Inferior parietal cortex (tissue), 1 donor: Measurements from ENCODE around the gene BMP5.

Source experiments
- DNase-seq: peaks from one replicate; pipeline ENCODE4 v3.0.0-alpha.2; 2016; ENCODE audit errors: extremely low spot score

BMP5 gene

DNA sequence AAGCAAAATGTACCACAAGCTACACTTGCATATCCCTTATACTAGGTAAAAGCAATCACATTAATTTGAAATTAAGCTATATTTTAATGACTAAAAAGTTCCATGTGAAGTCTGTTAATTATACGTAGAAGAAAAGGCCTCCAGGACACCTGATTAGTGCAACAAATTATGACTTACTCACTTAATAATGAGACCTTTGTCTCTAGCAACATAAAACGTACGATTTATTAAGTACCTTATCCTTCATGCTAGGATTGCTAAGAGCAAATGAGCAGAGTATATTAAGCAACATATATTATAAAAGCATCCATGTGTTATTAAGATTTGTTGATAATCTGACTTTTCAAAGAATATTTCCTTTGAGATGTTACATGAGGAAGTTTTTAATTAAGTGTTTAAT is 2.5 kb downstream of the BMP5 start:
- DNase-seq, result no peak

- DNase-seq, result no peak
Observed at GRCh38 chr6:55870181-55870813, 5.1 kb downstream of the BMP5 start.

DNA sequence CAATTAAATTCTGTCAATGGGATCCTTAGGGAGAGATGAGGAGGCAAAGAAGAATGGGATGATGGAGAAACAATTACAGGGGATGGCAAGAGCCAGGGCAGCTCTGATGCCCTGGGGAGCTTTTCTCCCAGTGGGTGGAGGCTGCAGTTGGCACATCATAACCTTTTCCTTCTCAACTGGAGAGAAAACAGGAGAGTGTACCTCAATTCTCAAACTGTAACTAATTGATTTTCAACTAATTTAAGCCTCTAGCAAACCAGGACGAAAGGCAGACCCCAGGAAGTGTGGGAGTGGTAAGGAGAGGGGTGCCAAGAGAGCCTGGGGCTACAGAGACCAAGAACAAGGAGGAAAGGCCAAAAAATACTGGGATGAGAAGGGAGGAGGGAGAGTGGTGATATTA is 5.7 kb downstream of the BMP5 start:
- no peak for DNase-seq

GRCh38 chr6:55868771-55869479 is 6.5 kb downstream of the BMP5 start:
- no peak for DNase-seq

DNA sequence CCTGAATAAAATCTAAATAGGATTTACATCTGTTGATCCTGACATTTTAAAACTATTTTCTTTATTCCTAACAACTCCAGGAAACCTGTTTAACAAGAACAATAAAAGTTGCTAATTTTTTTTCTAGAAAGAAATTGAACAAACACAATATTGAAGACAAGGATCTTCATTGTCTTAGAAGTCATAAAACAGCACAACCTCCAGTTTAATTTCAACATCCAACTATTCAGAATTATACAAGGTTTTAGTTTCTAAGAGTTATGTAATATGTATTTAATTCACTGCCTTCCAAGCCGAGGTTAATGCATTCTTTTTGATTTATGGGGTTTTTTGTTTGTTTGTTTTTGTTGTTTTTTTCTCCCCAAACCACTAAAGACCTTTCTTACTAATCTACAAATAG is 7.2 kb downstream of the BMP5 start:
- DNase-seq, result no peak

DNA sequence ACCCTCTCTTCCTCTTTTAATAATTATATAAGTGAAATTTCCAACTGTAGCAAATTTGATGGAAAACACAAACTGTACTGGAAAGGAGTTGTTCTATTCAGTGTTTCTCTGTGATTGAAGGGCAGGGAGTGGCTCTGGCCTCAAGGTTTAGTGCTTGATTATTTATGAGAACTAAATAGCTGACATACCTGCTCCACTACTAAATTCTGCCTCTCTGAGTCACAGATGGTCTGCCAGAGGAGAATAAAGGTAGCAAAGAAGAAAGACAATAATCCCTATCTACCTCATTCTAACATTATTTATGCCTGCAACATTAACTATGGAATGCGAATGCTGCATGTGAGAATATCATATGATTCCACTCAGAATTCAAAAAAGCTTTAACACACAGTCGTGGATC is 9.3 kb downstream of the BMP5 start:
- DNase-seq, result no peak

DNA sequence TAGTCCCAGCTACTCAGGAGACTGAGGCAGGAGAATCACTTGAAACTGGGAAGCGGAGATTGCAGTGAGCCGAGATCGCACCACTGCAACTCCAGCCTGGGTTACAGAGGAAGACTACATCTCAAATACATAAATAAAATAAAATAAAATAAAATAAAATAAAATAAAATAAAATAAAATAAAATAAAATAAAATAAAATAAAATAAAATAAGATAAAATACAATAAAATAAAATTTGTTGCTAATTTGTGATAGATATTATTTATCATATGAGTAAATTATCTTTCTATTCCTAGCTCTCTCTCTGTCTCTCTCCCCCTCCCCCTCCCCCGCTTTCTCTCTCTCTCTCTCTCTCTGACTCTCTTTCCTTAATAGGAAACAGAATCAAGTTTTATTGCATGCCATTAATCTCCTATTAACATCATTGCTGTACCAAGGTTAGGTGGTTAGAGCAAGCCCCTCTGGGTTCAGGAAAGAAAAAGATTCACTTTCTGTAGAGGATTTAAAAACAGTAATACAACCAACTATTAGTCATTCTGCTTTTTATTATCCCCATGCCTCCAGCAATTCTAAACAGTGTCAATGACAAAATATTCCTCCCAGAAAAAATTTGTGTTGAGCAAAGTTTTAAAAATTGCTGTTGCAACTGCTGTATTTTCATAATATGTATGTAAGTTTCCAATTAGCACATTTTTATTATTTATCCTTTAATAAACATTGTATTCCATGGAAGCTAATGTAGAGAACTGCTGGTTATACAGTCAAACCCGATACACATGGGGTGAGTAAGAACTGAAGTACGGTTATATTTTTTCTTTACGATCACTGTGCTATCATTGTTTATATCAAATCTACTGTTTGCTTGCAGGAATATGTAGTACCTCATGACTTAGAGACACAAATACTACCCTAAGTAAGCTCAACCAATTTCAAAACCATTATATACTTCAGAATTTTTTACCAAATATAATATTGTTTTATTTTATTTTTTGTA is 22.1 kb downstream of the BMP5 start:
- DNase-seq, result no peak

DNA sequence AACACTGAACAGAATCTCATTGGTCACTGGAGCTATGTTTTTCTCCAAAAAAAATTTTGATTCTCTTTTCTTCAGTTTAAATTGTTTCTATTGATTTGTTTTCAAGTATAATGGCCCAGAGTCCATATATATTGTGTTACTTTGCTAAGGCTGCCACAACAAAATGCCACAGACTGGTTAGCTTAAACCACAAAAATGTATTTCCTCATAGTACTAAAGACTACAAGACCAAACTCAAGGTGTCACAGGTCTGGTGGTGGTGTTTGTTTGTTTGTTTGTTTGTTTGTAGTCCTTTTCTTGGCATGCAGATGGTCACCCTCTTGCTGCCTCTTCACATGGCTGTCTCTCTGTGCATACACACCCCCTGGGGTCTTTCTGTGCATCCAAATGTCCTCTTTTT is 34.0 kb downstream of the BMP5 start:
- DNase-seq, result no peak

DNA sequence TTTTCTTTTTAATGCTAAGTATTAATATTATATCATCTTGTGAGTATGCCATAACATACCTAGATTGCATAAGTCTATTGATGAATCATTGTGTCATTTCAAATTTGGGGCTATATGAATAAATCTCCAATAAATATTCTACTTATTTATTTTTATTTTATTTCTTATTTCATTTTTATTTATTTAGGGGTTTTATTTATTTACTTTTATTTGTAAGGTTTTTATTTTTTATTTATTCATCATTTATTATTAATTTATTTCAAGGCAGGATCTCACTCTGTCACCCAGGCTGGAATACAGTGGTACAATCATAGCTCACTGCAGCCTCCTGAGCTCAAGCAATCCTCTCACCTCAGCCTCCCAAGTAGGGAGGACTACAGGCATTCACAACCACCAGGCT is 36.3 kb downstream of the BMP5 start:
- DNase-seq, result no peak

DNA sequence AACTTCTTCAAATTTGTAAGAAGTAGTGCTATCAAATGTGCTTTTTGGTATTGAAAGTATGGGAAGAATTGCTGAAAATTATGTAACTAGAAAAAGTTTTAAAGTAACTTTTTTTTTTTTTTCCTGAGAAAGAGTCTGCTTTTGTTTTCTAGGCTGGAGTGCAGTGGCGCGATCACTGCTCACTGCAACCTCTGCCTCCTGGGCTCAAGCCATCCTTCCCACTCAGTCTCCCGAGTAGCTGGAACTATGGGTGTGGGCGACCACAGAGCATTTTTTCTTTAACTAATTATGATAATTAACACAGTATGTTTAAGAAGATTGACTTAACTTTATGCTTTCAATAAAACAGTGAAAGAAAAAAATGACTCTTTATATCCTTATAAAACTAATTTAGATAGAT is 38.4 kb downstream of the BMP5 start:
- DNase-seq, result no peak

GRCh38 chr6:55836481-55836880 is 38.9 kb downstream of the BMP5 start:
- DNase-seq, result no peak

DNA sequence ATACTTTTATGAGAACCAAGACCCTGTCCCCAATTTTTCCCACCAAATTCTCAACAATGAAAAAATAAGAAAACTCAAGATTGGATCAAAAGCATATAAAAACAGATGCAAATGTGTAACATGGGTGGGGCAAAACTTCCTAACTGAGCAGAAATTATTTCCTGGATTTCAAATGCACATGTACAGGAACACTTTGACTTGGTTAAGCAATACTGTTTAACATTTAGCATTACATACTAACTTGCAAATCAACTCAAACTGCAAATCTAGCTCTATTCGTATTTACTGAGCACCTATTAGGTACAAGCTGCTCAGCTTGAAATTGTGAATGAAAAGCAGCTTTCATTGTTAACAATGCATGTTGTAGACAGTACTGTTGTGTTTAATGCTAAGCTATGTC is 40.2 kb downstream of the BMP5 start:
- DNase-seq, result no peak

DNA sequence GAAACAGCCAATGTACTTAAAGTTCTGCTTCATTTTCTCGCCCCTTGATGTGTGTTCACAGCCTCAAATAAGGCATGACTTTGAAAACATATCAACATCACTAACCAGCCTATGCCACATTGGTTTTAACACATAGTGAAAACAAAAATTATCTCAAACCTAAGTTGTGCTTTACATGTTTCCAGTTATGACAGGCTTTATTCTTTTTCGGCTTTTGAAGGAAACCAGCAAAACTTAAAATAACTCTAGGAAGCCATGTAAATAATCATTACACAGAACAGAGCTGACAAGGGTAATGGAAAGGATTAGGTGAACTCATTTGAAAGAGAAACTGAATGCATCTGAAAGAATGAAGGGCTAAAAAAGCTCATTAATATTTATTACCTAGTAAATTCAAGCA is 42.1 kb downstream of the BMP5 start:
- no peak for DNase-seq

- no peak for DNase-seq
Observed at GRCh38 chr6:55827818-55828522, 47.4 kb downstream of the BMP5 start.

DNA sequence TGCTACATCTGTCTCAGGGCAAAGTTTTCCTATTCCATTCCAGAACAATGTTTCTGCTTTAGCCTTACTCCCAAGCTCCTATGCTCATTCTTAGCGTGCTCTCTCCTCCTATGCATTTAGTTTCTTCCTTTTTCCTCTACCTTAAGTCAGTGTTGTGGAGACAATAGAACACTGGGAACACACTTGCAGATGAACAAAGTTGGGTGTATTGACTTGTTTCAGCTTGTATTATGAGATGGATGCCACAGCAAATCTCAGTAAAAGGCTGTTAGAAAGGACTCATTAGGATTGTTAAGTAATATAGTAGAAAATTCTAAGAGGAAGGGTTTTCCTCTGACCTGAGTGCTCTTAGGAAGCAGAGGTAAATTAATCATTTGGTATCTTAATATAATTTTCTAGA is 48.4 kb downstream of the BMP5 start:
- no peak for DNase-seq

DNA sequence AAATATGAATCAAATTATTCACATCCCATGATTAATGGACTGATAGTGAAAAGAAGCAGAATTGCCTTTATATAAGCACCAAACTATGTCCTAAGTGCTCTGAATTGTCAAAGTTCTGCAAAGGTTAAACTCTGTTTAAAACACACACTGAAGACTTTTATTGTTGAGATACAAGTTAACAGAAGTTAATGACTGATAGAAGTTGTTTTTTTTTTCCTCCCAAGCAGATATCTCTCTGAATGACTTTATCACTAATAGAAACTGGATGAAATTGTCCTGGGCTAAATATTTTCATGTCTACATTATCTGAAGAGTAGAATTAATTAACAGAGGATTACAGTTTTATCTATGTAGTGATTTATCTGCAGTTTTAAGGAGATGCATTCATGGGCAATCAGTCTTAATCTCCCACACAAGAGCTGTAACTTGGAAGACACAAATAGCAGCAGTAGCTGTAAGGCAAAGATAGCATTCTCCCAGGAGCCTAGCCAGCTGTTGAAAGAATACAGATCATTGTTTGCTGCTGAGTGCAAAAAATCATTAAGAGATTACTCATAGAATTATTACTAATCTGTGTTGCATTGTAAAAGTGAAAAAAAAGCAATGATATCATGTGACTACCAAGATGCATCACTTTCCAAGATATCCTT is 49.9 kb downstream of the BMP5 start:
- no peak for DNase-seq

DNA sequence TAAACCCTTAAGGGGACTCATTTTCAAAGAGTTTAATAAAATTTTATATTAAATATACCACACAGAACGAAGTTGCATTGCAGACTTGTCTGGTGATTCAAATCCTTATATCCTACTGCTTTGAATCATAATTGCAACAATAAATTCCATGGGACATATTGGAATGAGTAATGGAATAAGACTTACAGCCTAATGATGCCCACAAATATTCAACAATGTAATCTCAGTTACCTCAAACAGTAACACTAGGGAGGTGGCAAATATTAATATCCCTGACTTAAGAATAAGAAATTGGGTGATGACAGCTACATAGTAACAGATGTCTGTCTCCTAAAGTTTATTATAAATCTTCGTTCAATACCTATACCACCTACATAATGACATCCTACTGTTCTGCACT is 52.6 kb downstream of the BMP5 start:
- no peak for DNase-seq

GRCh38 chr6:55822005-55822404 is 53.4 kb downstream of the BMP5 start:
- DNase-seq, result no peak

DNA sequence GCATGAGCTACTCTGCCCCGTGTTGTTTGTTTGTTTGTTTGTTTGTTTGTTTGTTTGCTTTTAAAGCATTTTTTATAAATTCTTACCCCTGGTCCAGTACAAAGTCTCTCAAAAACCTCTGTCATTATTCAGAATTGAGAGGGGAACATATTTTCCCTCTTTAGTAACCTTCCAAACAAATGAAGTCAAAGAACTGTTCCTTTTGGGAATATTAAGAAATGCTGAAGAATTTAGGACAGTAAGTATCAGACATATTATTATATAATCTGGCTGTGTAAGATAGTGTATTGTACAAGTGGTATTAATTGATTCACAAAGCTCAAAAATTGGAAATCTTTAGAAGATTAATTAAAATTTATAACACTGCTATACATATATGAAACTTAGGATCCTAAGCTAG is 54.7 kb downstream of the BMP5 start:
- no peak for DNase-seq

GRCh38 chr6:55819811-55820210 is 55.6 kb downstream of the BMP5 start:
- DNase-seq, result no peak

DNA sequence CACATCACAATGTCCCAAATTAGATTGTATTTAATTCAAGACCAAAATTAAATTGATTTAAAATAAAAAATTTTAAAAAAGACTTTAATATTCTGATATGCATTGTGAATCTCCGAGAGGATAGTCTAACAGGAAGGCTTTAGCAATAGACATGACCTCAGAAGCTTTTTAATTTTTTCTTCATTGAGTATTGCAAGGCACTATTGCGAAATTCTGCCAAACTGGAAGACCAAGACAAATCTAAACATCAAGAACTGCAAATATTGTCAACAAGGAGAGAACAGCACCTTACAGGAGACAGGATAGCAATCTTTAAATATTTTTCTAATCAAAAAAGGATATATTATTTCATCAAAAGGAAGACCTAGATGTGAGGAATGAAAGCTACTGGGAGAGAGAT is 56.9 kb downstream of the BMP5 start:
- no peak for DNase-seq

DNA sequence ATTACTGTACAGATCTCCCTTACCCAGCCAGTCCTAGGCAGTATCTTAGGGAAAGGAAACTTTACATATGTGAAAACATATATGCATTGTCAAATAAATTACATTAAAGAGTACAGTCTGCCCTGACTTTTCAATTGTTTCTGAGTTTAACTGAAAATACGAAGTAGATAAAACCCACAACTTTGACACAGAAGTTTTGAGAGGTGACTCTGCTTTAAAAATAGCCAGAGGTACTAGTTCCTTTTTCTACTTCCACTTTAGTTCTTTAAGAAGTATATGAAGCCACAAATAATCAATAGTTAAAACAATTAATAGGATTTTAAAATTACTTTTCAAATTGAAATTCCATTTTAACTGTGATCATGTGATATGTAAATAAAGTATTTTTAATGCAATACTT is 62.9 kb downstream of the BMP5 start:
- no peak for DNase-seq
